ENCODE results near the gene TGFB3.

The TGFB3 gene

GRCh38 chr14:75986439-75986765, 4.6 kb upstream of the TGFB3 start:
- no peak for DNase-seq

- DNase-seq, result peak; percentile 76 to 88 (median 80)
Measured at GRCh38 chr14:75985618-75986438, 4.0 kb upstream of the TGFB3 start, which contains the start of gene IFT43. TSS of gene IFT43 (plus strand) at chr14:75985763. CDS start at chr14:75985787, 24 bp downstream.

- DNase-seq, result no peak
Measured at GRCh38 chr14:75984674-75985073, 2.9 kb upstream of the TGFB3 start.

- no peak for DNase-seq
Measured at GRCh38 chr14:75983019-75983358, 1.2 kb upstream of the TGFB3 start.

- peak; percentile 49 to 55 (median 52) for DNase-seq
Measured at GRCh38 chr14:75982266-75983018, 647 bp upstream of the TGFB3 start.

- DNase-seq, result no peak
Measured at GRCh38 chr14:75980856-75981255, 939 bp downstream of the TGFB3 start.

- DNase-seq, result no peak
Measured at GRCh38 chr14:75979648-75980565, 1.9 kb downstream of the TGFB3 start.

- no peak for DNase-seq
Measured at GRCh38 chr14:75979071-75979571, 2.7 kb downstream of the TGFB3 start.

- peak in 1 of 4 experiments; percentile 9 for DNase-seq
Measured at GRCh38 chr14:75978249-75978731, 3.5 kb downstream of the TGFB3 start.

GRCh38 chr14:75977582-75977943, 4.2 kb downstream of the TGFB3 start:
- no peak for DNase-seq

- DNase-seq, result no peak
Measured at GRCh38 chr14:75976826-75977581, 4.8 kb downstream of the TGFB3 start.

GRCh38 chr14:75972801-75973421, 8.9 kb downstream of the TGFB3 start:
- no peak for DNase-seq

GRCh38 chr14:75971509-75971908, 10.3 kb downstream of the TGFB3 start:
- no peak for DNase-seq

GRCh38 chr14:75970989-75971388, 10.8 kb downstream of the TGFB3 start:
- DNase-seq, result no peak

GRCh38 chr14:75969891-75970290, 11.9 kb downstream of the TGFB3 start:
- DNase-seq, result no peak

- DNase-seq, result no peak
Measured at GRCh38 chr14:75969126-75969525, 12.7 kb downstream of the TGFB3 start.

GRCh38 chr14:75968456-75968855, 13.3 kb downstream of the TGFB3 start:
- no peak for DNase-seq

- no peak for DNase-seq
Measured at GRCh38 chr14:75967866-75968265, 13.9 kb downstream of the TGFB3 start.

- DNase-seq, result no peak
Measured at GRCh38 chr14:75961662-75962061, 20.1 kb downstream of the TGFB3 start.

GRCh38 chr14:75960231-75960630, 21.6 kb downstream of the TGFB3 start:
- no peak for DNase-seq

- no peak for DNase-seq
Measured at GRCh38 chr14:75959031-75959430, 22.8 kb downstream of the TGFB3 start.

GRCh38 chr14:75952489-75952888, 29.3 kb downstream of the TGFB3 start:
- no peak for DNase-seq

Measured in activated CD4-positive, CD25-positive, alpha-beta regulatory T cell (primary cell).